GM12875 (cell line): ENCODE measurements around the gene TMEM140.
A peak's percentile ranks its signal among the peaks of the same experiment; 100 is the strongest.
"Not testable (repeated sequence)": the region's sequence is repeated elsewhere in the genome, so short reads cannot be mapped to it uniquely, and the experiment has no call there.

Experiments
- H3K4me3 ChIP-seq: one replicate; pipeline ENCODE4 v1.5.1; 2011; ENCODE audit warnings: low read depth, low read length, control low read depth
- TF ChIP-seq, protein P1 (sequence below): IDR thresholded peaks from 2 replicates; pipeline ENCODE4 v1.5.1; 2011; ENCODE audit warnings: low read depth, mild to moderate bottlenecking, control low read depth, inconsistent platforms, low read length, moderate library complexity, borderline replicate concordance; ENCODE audit not compliant: insufficient read depth

The TMEM140 gene

DNA sequence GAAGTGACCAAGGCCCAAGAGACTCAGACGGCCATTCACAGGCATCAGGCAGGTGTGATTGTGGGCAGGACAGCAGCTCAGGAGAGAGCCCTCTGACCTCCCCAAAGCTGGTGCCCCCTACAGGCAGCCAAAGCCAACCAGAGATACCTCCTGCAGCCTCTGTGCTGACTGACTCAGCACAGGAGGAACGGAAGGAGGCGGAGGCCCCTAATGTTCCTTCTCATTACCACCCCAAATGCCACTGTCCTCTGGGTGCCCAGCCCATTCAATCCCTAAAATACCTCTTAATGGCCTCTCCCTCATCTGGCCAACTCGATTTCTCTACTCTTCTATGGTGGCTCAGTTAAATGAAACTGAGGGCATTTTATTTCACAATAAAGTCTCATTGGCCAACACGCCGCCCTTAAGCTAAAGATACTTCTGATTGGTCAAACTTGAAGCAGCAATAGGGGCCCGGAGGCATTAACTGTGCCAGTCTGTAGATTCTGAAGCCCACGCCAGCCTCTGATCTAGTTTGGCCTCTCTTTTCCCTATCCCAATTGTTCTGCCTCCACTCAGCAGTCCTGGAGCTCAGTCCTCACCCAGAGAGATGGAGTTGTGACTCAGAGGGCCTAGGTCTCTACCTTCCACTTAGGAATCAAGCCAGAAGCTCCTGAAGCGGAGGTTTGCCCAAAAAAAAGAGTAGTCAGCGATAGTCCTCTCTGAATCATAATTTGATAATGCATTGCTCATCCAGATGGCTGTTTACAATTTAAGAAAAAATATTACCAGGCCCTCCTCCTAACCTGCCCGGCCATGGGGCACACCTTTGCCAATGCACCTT lies 21.5 kb downstream of the TMEM140 start:
- H3K4me3 ChIP-seq: peak overlapping the region; percentile 70
- TF ChIP-seq, protein P1, sequence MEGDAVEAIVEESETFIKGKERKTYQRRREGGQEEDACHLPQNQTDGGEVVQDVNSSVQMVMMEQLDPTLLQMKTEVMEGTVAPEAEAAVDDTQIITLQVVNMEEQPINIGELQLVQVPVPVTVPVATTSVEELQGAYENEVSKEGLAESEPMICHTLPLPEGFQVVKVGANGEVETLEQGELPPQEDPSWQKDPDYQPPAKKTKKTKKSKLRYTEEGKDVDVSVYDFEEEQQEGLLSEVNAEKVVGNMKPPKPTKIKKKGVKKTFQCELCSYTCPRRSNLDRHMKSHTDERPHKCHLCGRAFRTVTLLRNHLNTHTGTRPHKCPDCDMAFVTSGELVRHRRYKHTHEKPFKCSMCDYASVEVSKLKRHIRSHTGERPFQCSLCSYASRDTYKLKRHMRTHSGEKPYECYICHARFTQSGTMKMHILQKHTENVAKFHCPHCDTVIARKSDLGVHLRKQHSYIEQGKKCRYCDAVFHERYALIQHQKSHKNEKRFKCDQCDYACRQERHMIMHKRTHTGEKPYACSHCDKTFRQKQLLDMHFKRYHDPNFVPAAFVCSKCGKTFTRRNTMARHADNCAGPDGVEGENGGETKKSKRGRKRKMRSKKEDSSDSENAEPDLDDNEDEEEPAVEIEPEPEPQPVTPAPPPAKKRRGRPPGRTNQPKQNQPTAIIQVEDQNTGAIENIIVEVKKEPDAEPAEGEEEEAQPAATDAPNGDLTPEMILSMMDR: peak; percentile 91

DNA sequence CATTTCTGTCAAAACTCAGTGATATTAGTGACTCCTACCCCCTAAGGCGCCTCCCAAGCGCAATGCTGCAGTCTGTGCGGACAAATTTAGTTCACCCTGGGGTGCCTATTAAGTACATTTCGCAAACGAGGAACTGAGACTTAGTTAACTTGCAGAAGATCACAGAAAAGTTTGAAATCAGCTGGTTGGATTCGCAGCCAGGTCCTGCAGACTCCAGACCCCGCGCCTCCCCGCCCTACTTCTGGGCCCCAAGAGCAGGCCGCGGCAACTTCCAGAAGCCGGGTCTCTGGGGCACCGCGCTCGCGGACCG lies 22.0 kb downstream of the TMEM140 start:
- peak overlapping the region; percentile 70 for H3K4me3 ChIP-seq
- TF ChIP-seq, protein P1: no peak

GRCh38 chr7:135170274-135170997 lies 22.6 kb downstream of the TMEM140 start, which contains the start of gene CYREN:
TSS of gene CYREN (minus strand) at chr7:135170707. CDS start at chr7:135168922, 1,785 bp downstream.
- TF ChIP-seq, protein P1: peak; percentile 66
- H3K4me3 ChIP-seq: peak within 1 kb of the TSS; percentile 70

GRCh38 chr7:135170998-135171481 lies 23.2 kb downstream of the TMEM140 start:
- H3K4me3 ChIP-seq: peak overlapping the region; percentile 70

DNA sequence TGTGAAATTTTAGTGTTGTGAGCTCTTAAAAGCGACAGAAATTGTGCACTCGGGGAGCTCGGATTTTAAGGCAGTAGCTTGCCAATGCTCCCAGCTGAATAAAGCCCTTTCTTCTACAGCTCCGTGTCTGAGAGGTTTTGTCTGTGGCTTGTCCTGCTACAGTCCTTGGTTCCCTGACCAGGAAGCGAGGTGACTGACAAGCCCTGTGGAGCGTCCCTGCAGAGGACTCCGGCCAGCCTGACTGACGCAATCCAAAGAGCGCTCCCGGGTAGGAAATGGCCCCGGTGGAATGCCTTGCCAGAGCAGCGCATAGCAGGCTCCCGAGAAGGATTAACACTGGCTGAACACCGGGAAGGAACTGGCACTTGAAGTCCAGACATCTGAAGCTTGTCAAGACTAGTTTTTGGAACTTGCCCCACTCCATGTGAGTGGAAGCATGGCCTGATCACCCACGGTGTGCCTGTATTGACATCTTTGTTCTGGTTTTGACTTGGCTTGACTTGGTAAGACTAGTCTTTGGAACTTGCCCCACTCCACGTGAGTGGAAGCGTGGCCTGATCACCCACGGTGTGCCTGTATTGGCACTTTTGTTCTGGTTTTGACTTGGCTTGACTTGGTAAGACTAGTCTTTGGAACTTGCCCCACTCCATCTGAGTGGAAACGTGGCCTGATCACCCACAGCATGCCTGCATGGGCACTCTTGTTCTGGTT lies 23.9 kb downstream of the TMEM140 start:
- peak overlapping the region; percentile 30 for H3K4me3 ChIP-seq

GRCh38 chr7:135173916-135174315 lies 26.0 kb downstream of the TMEM140 start:
- not testable (repeated sequence) for H3K4me3 ChIP-seq

GRCh38 chr7:135174941-135175340 lies 27.1 kb downstream of the TMEM140 start:
- no peak overlapping the region for H3K4me3 ChIP-seq
- TF ChIP-seq, protein P1: no peak

GRCh38 chr7:135175931-135176330 lies 28.1 kb downstream of the TMEM140 start:
- no peak overlapping the region for H3K4me3 ChIP-seq
- TF ChIP-seq, protein P1: no peak
